GM06990 (cell line): ENCODE data around the gene TELO2.

Experiments
- DNase-seq: peaks from one replicate; pipeline ENCODE4 v3.0.0-alpha.2; 2011; ENCODE audit not compliant: insufficient read length; ENCODE audit errors: extremely low read depth
- H3K27me3 ChIP-seq: replicated peaks from 2 replicates; pipeline ENCODE4 v1.6.0; 2011; ENCODE audit warnings: low read length; ENCODE audit not compliant: control insufficient read depth, insufficient read depth
- H3K36me3 ChIP-seq: 2 replicates; pipeline ENCODE4 v1.5.1; 2011; ENCODE audit warnings: low read length; ENCODE audit not compliant: control insufficient read depth, insufficient read depth
- H3K4me3 ChIP-seq: replicated peaks from 2 replicates; pipeline ENCODE4 v1.5.1; 2011; ENCODE audit warnings: low read depth, mild to moderate bottlenecking, control low read depth, low read length
- CTCF ChIP-seq: IDR thresholded peaks from 2 replicates; pipeline ENCODE4 v1.5.1; 2011; ENCODE audit warnings: low read length, control low read depth, mild to moderate bottlenecking, inconsistent platforms; ENCODE audit not compliant: insufficient read depth, poor library complexity, severe bottlenecking

The TELO2 gene

GRCh38 chr16:1548727-1549126 is 55.6 kb downstream of the TELO2 start:
- H3K36me3 ChIP-seq: no peaks in the 10 kb centered on the region
- no peak for DNase-seq
- TF ChIP-seq CTCF: no peak
- H3K4me3 ChIP-seq: no peak overlapping the region
- H3K27me3 ChIP-seq: no peaks in the 10 kb centered on the region

- Histone ChIP-seq H3K36me3 (no peaks in the 10 kb centered on the region), H3K4me3 (no peak overlapping the region), H3K27me3 (no peaks in the 10 kb centered on the region)
- no peak for DNase-seq
- no peak for TF ChIP-seq CTCF
Observed at GRCh38 chr16:1550069-1550468, 56.9 kb downstream of the TELO2 start.

GRCh38 chr16:1550696-1551095 is 57.5 kb downstream of the TELO2 start:
- no peaks in the 10 kb centered on the region for H3K36me3 ChIP-seq
- DNase-seq: no peak
- H3K27me3 ChIP-seq: no peaks in the 10 kb centered on the region
- no peak for TF ChIP-seq CTCF
- H3K4me3 ChIP-seq: no peak overlapping the region

GRCh38 chr16:1551166-1551565 is 58.0 kb downstream of the TELO2 start:
- DNase-seq: no peak
- Histone ChIP-seq H3K27me3 (no peaks in the 10 kb centered on the region), H3K36me3 (no peaks in the 10 kb centered on the region), H3K4me3 (no peak overlapping the region)
- TF ChIP-seq CTCF: no peak

- Histone ChIP-seq H3K36me3 (no peaks in the 10 kb centered on the region), H3K4me3 (no peak overlapping the region), H3K27me3 (no peaks in the 10 kb centered on the region)
- DNase-seq: no peak
- no peak for TF ChIP-seq CTCF
Observed at GRCh38 chr16:1552129-1552528, 59.0 kb downstream of the TELO2 start.

- DNase-seq: no peak
- no peak for TF ChIP-seq CTCF
- Histone ChIP-seq H3K4me3 (no peak overlapping the region), H3K36me3 (no peaks in the 10 kb centered on the region), H3K27me3 (no peaks in the 10 kb centered on the region)
Observed at GRCh38 chr16:1553946-1554825, 61.0 kb downstream of the TELO2 start.
